HG02973 (cell line): ENCODE results near the gene SAA1.
"Not testable (repeated sequence)": the region's sequence is repeated elsewhere in the genome, so short reads cannot be mapped to it uniquely, and the experiment has no call there.

ENCODE experiments used
- ATAC-seq: cut with Tn5 transposase; IDR thresholded peaks from one replicate; pipeline ENCODE4 v1.9.1; 2021; ENCODE audit warnings: moderate library complexity; ENCODE audit not compliant: unreplicated experiment

The SAA1 gene

GRCh38 chr11:18254781-18255361, 11.2 kb upstream of the SAA1 start:
- no peak for ATAC-seq

- no peak for ATAC-seq
Measured at GRCh38 chr11:18259259-18259658, 6.8 kb upstream of the SAA1 start.

- ATAC-seq = no peak
Measured at GRCh38 chr11:18261721-18262120, 4.3 kb upstream of the SAA1 start.

GRCh38 chr11:18262681-18263350, 3.2 kb upstream of the SAA1 start:
- ATAC-seq = not testable (repeated sequence)

- ATAC-seq = no peak
Measured at GRCh38 chr11:18264035-18264434, 2.0 kb upstream of the SAA1 start.

- no peak for ATAC-seq
Measured at GRCh38 chr11:18264677-18265555, 1.1 kb upstream of the SAA1 start.

GRCh38 chr11:18267335-18268133, 1.5 kb downstream of the SAA1 start:
- ATAC-seq = peak; percentile 61

- ATAC-seq = not testable (repeated sequence)
Measured at GRCh38 chr11:18269252-18269651, 3.2 kb downstream of the SAA1 start.

- no peak for ATAC-seq
Measured at GRCh38 chr11:18270102-18270501, 4.0 kb downstream of the SAA1 start.

GRCh38 chr11:18271206-18271605, 5.1 kb downstream of the SAA1 start:
- no peak for ATAC-seq

GRCh38 chr11:18277565-18278271, 11.7 kb downstream of the SAA1 start:
- ATAC-seq = no peak

- peak; percentile 88 for ATAC-seq
Measured at GRCh38 chr11:18280438-18281045, 14.5 kb downstream of the SAA1 start.

GRCh38 chr11:18282626-18283025, 16.6 kb downstream of the SAA1 start:
- no peak for ATAC-seq

- ATAC-seq = no peak
Measured at GRCh38 chr11:18285841-18286240, 19.8 kb downstream of the SAA1 start.

GRCh38 chr11:18288911-18289310, 22.8 kb downstream of the SAA1 start:
- no peak for ATAC-seq

GRCh38 chr11:18294862-18295261, 28.8 kb downstream of the SAA1 start:
- no peak for ATAC-seq

- ATAC-seq = no peak
Measured at GRCh38 chr11:18295316-18295715, 29.3 kb downstream of the SAA1 start.

- ATAC-seq = no peak
Measured at GRCh38 chr11:18299721-18300120, 33.7 kb downstream of the SAA1 start.

GRCh38 chr11:18304745-18305144, 38.7 kb downstream of the SAA1 start:
- ATAC-seq = no peak
